Suprapubic skin (tissue), 4 donors: ENCODE measurements around the gene MED13L. TPM values are rescaled to one million over a fixed set of nuclear protein-coding genes. Genes with fewer than 3 reads are reported as not detected.

ENCODE experiments used
- DNase-seq, 2 donors: peaks; one replicate each; pipeline ENCODE4 v3.0.0-alpha.2; 2019; ENCODE audit warnings: low spot score in 2 of 2
- H3K27ac ChIP-seq: fragments of 200-600 bp; sonication (generic); one replicate; pipeline ENCODE4 v1.5.1; 2019
- H3K27me3 ChIP-seq: fragments of 200-600 bp; sonication (generic); one replicate; pipeline ENCODE4 v1.5.1; 2019
- H3K36me3 ChIP-seq: fragments of 200-600 bp; sonication (generic); one replicate; pipeline ENCODE4 v1.5.1; 2019
- H3K4me1 ChIP-seq: fragments of 200-600 bp; sonication (generic); one replicate; pipeline ENCODE4 v1.5.1; 2019
- H3K4me3 ChIP-seq: fragments of 200-600 bp; sonication (generic); one replicate; pipeline ENCODE4 v1.5.1; 2019; ENCODE audit warnings: mild to moderate bottlenecking
- H3K9me3 ChIP-seq: fragments of 200-600 bp; sonication (generic); one replicate; pipeline ENCODE4 v1.5.1; 2019
- EP300 ChIP-seq: sonication (generic); formaldehyde crosslinking; IDR thresholded peaks from one replicate; pipeline ENCODE4 v1.6.1; 2017; ENCODE audit warnings: antibody characterized with exemption
- POLR2A ChIP-seq, 2 donors: fragments of 450-650 bp; IDR thresholded peaks; one replicate each; pipeline ENCODE4 v1.6.1; 2017; ENCODE audit warnings: antibody characterized with exemption in 2 of 2, mild to moderate bottlenecking in 2 of 2, moderate library complexity in 2 of 2
- POLR2AphosphoS5 ChIP-seq, 3 donors: sonication (generic); formaldehyde crosslinking; IDR thresholded peaks; one replicate each; pipeline ENCODE4 v1.6.1; 2017; ENCODE audit warnings: antibody characterized with exemption in 3 of 3
- WGBS: methylation state at CpG from one replicate; pipeline ENCODE4 v1.1.5; 2018; 5-methylcytosine and 5-hydroxymethylcytosine counted together
- total RNA-seq, 4 donors: library from RNA; depleted of rRNA; stranded (reverse); fragments of >200 nt; gene quantifications; one replicate each; pipeline ENCODE4 v1.1.0, GENCODE V29; 2016
- TF ChIP-seq, protein P1 (sequence below), 2 donors: fragments of 200-600 bp in 1 of 2; fragments of 450-650 bp in 1 of 2; sonication (generic) in 1 of 2; IDR thresholded peaks; one replicate each; pipeline ENCODE4 v1.5.1; 2016 to 2019; ENCODE audit warnings: antibody characterized with exemption in 2 of 2, mild to moderate bottlenecking in 1 of 2, moderate library complexity in 1 of 2

Gene MED13L
- total RNA-seq, 4 donors from 2014 or later = 173 to 418 (median 228) TPM

DNA sequence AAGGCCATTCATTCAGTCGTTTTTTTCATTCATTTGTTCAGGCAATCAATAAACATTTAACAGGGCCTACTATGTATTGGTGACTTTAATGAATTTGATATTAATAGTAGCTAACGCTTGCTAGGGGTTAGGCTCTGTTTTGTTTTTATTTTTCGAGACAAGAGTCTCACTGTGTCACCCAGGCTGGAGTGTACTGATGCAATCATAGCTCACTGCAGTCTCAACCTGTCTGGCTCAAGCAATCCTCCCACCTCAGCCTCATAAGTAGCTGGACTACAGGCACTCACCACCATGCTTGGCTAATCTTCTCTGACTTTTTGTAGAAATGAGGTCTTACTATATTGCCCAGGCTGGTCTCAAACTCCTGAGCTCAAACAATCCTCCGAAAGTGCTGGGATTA, 25.6 kb upstream of the MED13L start:
- H3K4me1 ChIP-seq = peaks cover 25% of the 10 kb centered on the region
- DNase-seq = no peak
- H3K27me3 ChIP-seq = no peaks in the 10 kb centered on the region
- TF ChIP-seq EP300 (no peak), POLR2AphosphoS5 (IDR thresholded peaks at IDR 0.05) (no peak), POLR2A (IDR thresholded peaks at IDR 0.05) (no peak)
- TF ChIP-seq, protein P1, sequence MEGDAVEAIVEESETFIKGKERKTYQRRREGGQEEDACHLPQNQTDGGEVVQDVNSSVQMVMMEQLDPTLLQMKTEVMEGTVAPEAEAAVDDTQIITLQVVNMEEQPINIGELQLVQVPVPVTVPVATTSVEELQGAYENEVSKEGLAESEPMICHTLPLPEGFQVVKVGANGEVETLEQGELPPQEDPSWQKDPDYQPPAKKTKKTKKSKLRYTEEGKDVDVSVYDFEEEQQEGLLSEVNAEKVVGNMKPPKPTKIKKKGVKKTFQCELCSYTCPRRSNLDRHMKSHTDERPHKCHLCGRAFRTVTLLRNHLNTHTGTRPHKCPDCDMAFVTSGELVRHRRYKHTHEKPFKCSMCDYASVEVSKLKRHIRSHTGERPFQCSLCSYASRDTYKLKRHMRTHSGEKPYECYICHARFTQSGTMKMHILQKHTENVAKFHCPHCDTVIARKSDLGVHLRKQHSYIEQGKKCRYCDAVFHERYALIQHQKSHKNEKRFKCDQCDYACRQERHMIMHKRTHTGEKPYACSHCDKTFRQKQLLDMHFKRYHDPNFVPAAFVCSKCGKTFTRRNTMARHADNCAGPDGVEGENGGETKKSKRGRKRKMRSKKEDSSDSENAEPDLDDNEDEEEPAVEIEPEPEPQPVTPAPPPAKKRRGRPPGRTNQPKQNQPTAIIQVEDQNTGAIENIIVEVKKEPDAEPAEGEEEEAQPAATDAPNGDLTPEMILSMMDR (IDR thresholded peaks at IDR 0.05) = no peak
- WGBS = 86% methylated on average over 4 of the region's 4 CpGs
- no peak overlapping the region for H3K4me3 ChIP-seq
- H3K36me3 ChIP-seq = no peaks in the 10 kb centered on the region
- no peaks in the 10 kb centered on the region for H3K9me3 ChIP-seq
- no peak overlapping the region for H3K27ac ChIP-seq

DNA sequence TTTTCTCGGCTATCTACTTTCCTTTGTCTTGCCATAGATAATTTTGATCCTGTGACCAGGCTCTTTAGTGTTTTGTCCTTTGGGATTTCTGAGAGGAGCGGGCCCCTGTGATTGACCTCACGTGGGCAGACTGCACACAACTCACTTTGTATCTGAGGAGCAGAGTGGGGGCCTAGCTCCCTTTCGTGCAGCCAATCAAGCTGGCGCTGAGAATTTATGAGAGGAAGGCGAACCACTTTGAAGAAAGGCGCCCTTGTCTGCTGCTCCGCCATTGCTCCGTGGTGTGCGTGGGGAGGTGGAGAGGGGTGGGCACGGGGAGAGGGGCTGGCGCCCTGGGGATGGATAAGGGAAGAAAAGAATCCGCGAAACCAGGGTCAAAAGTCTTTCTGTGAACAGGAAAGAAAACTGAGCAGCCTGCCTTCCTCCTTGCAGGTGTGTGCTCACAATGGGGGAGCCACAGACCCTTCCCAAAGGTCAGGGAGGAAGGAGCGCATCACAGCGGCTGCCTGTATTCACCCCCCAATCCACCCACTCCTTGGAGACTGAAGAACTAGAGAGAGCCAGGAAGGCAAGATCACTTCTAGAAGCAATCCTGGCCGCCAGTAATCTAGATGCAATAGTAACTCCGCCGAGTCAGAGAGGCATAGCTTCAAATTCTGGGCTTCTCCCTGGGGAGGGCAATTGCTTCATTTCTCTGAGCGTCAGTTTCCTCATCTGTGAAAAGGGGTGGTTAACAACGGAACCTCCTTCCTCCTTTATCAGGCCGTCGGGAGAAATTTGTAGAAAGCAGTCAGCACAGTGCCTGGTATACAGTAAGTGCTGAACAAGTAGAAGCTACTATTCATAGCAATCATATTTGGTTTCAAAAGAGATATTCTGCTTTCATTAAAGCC, 24.9 kb upstream of the MED13L start:
- Histone ChIP-seq H3K36me3 (no peaks in the 10 kb centered on the region), H3K4me1 (peaks cover 25% of the 10 kb centered on the region), H3K27me3 (no peaks in the 10 kb centered on the region), H3K9me3 (no peaks in the 10 kb centered on the region), H3K27ac (no peak overlapping the region), H3K4me3 (no peak overlapping the region)
- DNase-seq = no peak
- WGBS = 82% methylated on average over 23 of the region's 23 CpGs
- TF ChIP-seq POLR2A (IDR thresholded peaks at IDR 0.05) (no peak), POLR2AphosphoS5 (IDR thresholded peaks at IDR 0.05) (no peak), EP300 (no peak)
- TF ChIP-seq, protein P1 (IDR thresholded peaks at IDR 0.05) = no peak

DNA sequence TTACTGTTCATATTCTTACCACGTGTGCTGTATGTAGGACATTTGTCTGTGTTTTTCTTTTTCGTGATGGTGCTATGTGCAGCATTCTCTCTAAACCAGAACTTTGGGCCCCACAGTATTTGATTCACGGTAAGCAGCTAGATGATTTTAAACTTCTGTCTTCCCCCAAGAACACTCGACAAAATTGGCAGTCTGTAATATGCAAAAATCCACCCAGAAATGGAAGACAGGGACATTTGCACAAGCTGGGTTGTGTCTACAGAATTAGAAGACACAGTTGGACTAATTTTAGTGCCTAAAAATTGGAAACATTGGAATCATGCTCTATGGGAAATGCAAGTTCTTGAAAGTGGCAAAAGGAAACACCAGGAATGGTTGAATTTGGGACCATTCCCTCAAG, 24.1 kb upstream of the MED13L start:
- no peak for DNase-seq
- TF ChIP-seq POLR2A (IDR thresholded peaks at IDR 0.05) (no peak), EP300 (no peak), POLR2AphosphoS5 (IDR thresholded peaks at IDR 0.05) (no peak)
- TF ChIP-seq, protein P1 (IDR thresholded peaks at IDR 0.05) = no peak

DNA sequence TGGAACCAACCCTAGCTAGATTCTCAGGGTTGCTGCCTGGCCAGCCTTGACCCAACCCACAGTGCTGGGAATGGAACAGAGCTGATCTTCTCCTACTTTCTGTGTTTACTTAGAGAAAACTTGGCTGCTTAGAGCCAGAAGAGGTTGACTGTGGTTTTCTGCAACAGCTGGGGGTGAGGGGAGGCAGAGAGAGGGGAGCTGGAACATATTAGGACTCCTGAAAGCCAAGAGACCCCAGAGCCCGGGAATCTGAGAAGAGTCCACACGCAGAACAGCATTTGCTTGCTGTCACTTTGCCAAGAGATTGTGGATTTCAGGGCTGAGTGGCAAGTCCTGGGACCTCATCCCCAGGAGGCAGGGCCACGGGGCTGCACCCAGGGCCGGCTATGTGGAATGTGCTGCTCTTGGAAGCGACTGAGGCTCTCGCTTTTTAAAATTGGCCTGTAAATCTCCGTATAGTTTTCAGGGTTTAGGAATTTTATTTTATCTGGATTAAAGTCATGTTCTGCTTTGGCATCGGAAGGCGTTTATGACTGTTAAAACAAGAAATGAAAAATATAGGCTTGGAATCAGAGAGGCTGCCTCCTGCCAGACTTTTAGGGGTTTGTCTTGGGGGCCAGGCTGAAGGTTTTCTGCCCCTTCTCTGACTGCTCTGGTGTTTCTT, 22.3 kb upstream of the MED13L start:
- 49% methylated on average over 8 of the region's 9 CpGs for WGBS
- H3K4me1 ChIP-seq = peaks cover 25% of the 10 kb centered on the region
- DNase-seq = no peak
- no peak for TF ChIP-seq POLR2AphosphoS5 (IDR thresholded peaks at IDR 0.05)
- TF ChIP-seq, protein P1 (IDR thresholded peaks at IDR 0.05) = no peak
- TF ChIP-seq POLR2A (IDR thresholded peaks at IDR 0.05) = no peak
- no peak for TF ChIP-seq EP300
- H3K4me3 ChIP-seq = no peak overlapping the region
- no peak overlapping the region for H3K27ac ChIP-seq
- no peaks in the 10 kb centered on the region for H3K27me3 ChIP-seq
- no peaks in the 10 kb centered on the region for H3K36me3 ChIP-seq
- H3K9me3 ChIP-seq = no peaks in the 10 kb centered on the region

More for the DNA sequence above, 24.1 kb upstream of the MED13L start:
- Histone ChIP-seq H3K36me3 (no peaks in the 10 kb centered on the region), H3K9me3 (no peaks in the 10 kb centered on the region), H3K4me3 (no peak overlapping the region), H3K27ac (no peak overlapping the region), H3K4me1 (peaks cover 25% of the 10 kb centered on the region), H3K27me3 (no peaks in the 10 kb centered on the region)
- 89% methylated on average over 4 of the region's 4 CpGs for WGBS

DNA sequence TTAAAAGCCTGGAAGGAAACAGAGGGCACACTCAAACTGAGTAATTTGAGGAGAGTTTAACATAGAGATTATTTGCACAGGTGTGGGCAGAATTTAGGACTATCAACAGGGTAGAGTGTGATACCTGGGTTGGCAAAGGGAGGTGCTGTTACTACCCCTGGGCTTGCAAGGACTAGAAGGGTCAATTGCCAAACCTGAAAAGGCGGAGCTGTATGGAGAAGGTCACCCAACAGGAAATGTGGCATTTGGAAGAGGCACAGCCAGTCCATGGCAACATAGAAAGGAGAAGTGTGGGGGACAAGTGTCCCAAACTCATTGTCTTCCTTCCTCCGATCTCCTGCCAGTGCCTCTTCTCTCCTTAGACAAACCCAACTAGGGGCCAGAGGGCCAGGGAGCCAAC, 21.6 kb upstream of the MED13L start:
- DNase-seq = no peak
- Histone ChIP-seq H3K36me3 (no peaks in the 10 kb centered on the region), H3K4me3 (no peak overlapping the region), H3K9me3 (no peaks in the 10 kb centered on the region), H3K27me3 (no peaks in the 10 kb centered on the region), H3K27ac (no peak overlapping the region), H3K4me1 (peaks cover 23% of the 10 kb centered on the region)
- TF ChIP-seq POLR2AphosphoS5 (IDR thresholded peaks at IDR 0.05) (no peak), POLR2A (IDR thresholded peaks at IDR 0.05) (no peak), EP300 (no peak)
- TF ChIP-seq, protein P1 (IDR thresholded peaks at IDR 0.05) = no peak
- 90% methylated on average over 2 of the region's 2 CpGs for WGBS
